Measurements from ENCODE around the gene B4GAT1.

GRCh38 chr11:66368484-66368883 is 21.1 kb upstream of the B4GAT1 start:
- TF ChIP-seq, protein P1, sequence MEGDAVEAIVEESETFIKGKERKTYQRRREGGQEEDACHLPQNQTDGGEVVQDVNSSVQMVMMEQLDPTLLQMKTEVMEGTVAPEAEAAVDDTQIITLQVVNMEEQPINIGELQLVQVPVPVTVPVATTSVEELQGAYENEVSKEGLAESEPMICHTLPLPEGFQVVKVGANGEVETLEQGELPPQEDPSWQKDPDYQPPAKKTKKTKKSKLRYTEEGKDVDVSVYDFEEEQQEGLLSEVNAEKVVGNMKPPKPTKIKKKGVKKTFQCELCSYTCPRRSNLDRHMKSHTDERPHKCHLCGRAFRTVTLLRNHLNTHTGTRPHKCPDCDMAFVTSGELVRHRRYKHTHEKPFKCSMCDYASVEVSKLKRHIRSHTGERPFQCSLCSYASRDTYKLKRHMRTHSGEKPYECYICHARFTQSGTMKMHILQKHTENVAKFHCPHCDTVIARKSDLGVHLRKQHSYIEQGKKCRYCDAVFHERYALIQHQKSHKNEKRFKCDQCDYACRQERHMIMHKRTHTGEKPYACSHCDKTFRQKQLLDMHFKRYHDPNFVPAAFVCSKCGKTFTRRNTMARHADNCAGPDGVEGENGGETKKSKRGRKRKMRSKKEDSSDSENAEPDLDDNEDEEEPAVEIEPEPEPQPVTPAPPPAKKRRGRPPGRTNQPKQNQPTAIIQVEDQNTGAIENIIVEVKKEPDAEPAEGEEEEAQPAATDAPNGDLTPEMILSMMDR (IDR thresholded peaks at IDR 0.05), result no peak
- TF ChIP-seq POLR2A (IDR thresholded peaks at IDR 0.05) (no peak), EP300 (IDR thresholded peaks at IDR 0.05) (no peak)

Measured in gastroesophageal sphincter (tissue), 3 donors.